Kidney capillary endothelial cell (primary cell): ENCODE results near the gene RRAS.
A peak's percentile ranks its signal among the peaks of the same experiment; 100 is the strongest.

Experiments
- DNase-seq: peaks from one replicate; pipeline ENCODE4 v3.0.0-alpha.2; 2018; ENCODE audit warnings: low spot score

RRAS gene

DNA sequence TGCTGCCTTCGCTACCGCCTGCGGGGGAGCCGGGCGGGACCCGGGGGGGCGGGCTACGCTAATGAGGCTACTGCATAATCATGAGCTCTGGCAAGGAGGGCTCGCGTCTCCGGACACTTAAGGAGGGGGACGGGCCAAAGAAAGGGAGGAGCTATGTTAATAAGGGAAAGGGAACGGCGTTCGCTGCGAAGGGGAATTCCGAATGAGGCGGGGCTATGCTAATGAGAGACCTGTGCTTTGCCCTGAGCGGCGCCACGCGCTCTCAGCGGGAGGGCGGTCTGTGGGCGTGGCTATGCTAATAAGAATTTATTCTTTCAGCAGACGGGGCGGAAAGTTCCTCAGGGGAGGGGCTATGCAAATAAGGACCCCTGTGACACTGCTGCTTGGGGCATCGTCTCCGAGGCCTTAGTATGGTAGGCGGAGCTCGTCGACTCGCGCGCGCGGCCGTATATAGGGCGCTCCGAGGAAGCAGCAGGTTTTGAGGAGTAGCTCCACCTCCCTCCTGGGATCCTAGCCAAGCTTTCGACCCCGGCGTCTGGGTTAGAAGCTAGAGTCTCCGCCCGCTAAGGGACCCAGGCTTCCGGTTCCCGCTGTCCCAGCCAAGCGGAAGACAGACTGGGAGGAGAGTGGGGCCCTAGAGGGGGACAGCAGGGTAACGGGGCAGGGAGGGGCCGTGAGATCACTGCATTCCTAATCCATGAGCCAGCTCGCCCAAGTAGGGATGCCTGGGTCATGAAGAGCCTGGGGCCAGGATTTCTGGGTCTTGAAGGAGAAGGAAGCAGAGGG, at the start of gene RRAS:
TSS of gene RRAS (minus strand) at position 31 of the 786 bp plus-strand sequence. CDS start 45 bp downstream, outside the sequence.
- DNase-seq: peak; percentile 99

DNA sequence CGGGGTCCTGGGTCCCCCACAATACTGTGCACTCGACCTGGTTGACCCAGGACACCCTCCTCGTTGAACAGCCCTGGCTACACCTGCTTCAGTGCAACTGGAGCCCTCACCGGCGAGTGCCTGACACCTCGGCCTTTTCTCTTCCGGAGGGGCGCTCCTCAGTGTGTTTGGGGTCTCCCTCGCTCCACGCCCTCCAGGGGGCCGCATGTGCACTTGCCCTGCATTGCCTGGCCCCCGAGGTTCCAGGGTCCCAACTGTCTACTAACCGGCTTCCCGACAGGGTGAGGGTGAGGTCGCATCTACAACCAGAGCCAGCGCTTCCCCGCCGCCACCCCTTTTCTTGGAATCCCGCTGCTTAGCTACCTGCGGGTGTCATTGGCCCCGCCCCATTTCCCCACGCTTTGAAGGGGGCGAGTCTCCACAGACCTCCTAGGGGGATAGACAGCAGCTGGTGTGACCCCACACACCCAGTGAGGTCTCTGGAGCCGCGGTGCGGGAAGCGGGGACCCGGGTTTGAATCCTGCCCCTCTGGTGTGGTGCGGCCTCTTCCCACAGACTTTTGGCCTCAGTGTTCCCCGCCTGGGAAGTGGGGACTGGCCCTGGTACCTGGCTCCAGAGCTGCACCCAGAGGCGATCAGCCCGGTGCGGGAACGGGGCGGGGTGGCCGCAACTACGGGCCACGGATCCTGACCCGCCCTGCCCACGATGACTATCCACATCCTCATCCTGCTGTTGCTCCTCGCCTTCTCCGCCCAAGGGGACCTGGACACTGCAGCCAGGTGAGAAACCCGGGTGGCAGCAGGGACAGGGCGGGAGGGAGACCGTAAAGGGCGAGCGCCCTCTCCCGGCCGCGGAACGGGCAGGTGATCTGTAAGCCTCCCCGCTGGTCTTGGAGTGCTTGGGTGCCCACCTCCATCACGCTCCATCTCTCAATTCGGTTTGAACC, 49.5 kb upstream of the RRAS start, which contains the start of gene ADM5:
TSS of gene ADM5 (plus strand) at position 462 of the 946 bp plus-strand sequence. CDS start at position 706, 244 bp downstream.
- no peak for DNase-seq

DNA sequence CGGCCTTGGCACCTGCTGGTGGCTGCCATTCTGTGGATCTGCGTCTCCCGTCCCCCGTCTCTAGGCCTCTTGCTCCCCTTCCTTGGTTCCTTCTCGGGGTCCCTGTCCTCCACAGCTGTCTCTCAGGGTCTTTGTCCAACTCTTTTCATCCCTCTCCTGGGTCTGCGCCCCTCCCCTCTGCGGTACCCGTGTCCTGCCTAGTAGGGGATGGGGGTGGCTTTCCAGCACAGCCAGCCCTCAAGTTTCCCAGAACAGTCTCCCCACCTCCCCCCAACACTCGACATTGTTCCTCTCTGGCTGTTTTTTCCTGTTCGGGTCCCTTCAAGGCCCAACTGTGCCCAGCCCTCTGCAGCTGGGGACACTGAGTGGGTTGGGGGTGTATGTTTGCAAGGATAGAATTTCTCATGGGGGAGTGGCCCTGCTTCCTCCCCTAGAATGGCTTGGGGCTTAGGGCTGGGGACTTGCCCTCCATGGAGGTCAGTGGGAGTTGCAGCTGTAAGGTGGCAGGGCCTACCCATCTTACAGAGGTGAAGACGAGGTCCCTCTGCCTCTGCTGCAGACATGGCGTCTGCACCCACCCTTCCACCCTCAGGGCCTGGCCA, 48.7 kb upstream of the RRAS start:
- DNase-seq: no peak

DNA sequence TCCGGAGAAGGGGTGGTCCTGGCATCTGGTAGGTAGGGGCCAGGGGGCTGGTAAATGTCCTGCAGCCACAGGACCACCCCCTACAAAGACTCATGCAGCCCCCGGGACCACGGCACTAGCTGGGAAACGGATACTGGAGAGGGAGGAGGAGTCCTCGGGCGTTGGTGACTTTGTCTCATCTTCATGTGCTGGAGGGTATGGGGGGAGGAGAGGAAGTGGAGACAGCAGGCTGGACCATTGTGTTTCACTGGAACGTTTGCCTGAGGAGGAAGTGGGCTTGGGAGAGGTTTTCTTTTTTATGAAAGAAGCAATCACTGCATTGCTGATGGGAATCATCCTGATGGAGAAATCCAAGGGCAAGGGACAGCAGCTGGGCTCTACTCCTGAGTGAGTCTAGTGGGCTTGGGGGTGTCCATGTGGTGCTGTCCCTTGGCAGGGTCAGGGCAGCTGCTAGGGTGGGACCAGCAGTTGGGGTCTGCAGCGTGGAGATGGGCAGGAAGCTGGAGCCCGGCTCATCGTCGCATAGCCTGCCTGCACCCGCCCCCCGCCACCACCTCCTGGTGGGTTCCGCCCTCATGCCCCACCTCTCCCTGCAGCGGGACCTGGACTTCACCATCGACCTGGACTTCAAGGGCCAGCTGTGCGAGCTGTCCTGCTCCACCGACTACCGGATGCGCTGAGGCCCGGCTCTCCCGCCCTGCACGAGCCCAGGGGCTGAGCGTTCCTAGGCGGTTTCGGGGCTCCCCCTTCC, 47.8 kb upstream of the RRAS start:
- DNase-seq: peak; percentile 86

DNA sequence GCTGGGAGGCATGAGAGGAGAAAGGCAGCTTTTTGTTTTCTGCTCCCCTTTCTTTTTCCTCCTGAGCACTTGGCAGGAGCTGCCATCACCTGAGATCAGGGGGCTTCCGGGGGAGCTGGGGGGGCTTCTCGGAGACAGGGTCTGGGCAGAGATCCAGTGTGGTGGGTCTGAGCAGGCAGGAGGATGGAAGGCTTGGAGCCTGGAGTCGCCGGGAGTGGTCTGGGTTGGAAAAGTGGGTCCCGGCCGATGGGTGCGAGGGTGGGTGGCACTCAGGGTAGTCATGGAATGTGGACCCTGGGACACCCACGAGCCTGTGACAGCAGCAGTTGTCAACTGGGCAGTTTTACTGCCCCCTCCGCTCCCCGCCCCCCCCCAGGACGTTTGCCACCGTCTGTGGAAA, 47.2 kb upstream of the RRAS start:
- no peak for DNase-seq

DNA sequence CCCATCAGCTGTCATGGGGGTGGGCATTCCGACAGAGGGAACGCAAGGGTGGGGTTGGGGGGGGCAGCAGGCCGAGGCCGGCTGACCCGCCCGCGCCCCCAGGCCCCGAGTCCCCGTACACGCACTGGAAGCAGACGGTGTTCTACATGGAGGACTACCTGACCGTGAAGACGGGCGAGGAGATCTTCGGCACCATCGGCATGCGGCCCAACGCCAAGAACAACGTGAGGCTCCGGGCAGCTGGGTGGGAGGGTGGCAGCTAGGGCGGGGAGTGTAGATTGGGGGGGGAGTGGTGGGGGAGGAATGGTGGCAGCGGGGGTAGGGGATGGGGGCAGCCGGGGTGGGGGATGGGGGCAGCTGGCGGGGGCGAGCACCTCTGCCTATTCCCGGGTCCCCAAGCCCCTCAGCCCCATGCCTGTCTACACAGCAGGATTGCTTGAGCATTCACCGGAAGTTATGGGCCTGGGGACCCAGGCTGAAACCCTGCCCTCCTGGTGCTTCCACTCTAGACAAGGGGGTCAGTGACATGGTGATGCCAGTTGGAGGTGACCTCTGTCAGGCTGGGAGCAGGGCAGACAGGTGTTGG, 46.7 kb upstream of the RRAS start:
- DNase-seq: no peak

DNA sequence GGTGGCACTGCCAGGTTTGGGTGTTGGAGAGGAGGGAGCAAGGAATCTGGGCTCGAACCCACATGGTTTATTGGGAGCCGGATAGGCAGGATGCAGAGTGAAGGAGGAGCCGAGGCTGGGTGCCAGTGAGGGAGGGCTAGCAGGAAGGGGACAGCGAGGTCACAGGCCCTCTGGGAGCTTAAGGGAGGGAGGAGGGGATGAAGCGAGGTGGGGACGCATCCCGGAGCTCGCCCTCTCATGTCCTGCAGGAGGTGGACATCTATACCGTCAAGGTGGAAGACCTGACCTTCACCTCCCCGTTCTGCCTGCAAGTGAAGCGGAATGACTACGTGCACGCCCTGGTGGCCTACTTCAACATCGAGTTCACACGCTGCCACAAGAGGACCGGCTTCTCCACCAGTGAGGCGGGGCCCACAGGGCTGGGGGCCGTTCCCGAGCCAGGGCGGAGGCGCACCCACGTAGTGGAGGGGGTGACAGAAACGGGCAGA, 45.9 kb upstream of the RRAS start:
- DNase-seq: no peak

DNA sequence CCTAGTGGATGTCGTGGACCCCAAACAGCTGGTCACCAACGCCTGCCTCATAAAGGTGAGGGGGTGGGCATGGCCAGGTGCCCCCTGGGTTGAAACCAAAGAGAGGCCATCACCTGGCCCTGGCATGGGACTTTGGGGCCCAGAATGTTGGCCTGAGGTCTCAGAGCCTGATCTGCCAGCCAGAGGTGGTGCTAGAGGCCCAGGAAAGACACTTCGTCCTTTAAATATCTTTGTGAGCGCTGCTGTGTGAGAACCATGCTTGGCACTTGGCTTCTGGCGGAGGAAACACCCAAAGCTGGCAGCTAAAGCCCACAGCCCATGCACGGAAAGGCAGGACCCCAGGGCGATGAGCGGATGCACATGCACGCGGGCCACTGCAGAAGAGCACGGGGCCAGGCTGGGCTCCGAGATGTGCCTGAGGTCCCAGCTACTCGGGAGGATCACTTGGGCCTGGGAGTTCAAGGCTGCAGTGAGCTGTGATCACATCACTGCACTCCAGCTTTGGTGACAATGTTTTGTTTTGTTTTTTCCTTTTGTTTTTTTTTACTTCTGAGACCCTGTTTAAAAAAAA, 45.1 kb upstream of the RRAS start:
- DNase-seq: no peak

DNA sequence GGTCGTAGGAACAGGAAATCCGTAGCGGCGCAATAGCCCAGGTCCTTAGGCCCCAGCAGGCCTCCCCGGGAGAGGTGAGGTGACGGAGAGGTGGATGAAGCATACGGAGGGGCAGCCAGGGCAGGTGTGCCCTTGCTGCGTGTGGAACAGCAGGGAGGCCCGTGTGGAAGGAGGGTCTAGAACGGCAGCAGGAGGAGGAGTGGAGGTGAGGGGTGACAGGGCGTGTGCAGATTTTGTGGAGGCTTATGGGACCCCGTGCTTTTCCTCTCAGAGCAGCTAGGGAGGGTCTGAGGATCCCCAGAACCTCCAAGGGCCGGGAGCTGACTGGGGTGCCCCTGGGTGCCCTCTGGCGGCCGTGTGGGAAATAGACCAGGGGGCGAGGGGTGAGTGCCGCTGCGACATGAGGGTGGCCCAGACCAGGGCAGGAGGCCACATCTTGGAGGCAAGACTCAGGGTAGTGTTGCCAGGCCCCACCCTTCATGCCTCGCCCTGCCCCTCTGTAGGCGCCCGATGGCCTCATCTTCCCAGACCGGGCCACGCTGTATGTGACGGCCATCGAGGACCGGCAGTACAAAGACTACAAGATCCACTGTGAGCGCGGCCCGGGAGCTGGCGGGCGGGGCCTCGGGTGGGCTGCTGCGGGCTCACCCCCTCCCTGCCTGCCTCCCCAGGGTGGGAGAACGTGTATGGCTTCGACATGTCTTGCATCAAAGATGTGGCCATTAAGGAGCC, 44.5 kb upstream of the RRAS start:
- DNase-seq: no peak

DNA sequence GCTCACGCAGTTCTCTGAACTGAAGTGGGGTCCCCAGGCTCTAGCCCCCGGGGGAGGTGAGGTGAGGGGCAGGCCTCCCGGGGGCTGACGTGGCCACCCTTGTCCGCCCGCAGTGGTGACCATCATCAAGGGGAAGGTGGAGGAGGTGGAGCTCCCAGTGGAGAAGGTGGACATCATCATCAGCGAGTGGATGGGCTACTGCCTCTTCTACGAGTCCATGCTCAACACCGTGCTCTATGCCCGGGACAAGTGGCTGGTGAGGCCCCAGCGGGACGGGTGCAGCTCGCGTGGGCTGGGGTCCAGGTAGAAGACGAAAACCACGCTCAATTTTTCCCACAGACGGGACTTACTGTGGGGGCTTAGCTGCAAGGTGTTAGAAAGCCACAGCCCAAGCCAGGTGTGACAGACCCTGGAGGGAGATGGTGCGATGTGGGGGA, 43.9 kb upstream of the RRAS start:
- DNase-seq: no peak

DNA sequence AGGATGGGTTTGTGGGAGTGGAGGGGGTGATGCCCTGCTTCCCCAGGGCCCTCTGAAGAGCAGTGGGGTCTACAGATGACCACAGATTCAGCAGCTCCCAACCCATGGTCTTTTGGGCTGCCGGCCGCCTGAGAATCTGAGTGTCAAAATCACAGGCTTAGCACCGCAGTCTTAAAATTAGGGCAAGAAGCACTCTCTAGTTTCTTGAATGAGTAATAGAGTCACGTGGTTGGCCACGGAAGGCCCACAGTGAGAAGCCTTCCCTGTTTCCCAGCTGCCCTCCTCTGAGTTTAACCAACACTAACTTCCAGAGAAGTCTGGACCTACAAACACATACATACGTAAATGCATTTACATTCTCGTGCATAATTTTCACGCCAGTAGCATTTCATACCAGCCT, 42.3 kb upstream of the RRAS start:
- no peak for DNase-seq

DNA sequence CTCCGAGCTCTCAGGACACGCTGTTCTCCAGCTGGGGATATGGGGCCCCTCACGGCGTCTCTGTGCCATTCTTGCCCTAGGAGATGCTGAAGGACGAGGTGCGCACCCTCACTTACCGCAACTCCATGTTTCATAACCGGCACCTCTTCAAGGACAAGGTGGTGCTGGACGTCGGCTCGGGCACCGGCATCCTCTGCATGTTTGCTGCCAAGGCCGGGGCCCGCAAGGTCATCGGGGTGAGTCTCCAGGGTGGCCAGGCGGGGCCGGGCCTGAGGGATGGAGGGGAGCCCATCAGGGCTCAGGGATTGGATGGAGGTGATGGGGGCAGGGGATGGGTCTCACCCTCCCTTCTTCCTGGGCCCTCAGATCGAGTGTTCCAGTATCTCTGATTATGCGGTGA, 41.9 kb upstream of the RRAS start:
- no peak for DNase-seq

DNA sequence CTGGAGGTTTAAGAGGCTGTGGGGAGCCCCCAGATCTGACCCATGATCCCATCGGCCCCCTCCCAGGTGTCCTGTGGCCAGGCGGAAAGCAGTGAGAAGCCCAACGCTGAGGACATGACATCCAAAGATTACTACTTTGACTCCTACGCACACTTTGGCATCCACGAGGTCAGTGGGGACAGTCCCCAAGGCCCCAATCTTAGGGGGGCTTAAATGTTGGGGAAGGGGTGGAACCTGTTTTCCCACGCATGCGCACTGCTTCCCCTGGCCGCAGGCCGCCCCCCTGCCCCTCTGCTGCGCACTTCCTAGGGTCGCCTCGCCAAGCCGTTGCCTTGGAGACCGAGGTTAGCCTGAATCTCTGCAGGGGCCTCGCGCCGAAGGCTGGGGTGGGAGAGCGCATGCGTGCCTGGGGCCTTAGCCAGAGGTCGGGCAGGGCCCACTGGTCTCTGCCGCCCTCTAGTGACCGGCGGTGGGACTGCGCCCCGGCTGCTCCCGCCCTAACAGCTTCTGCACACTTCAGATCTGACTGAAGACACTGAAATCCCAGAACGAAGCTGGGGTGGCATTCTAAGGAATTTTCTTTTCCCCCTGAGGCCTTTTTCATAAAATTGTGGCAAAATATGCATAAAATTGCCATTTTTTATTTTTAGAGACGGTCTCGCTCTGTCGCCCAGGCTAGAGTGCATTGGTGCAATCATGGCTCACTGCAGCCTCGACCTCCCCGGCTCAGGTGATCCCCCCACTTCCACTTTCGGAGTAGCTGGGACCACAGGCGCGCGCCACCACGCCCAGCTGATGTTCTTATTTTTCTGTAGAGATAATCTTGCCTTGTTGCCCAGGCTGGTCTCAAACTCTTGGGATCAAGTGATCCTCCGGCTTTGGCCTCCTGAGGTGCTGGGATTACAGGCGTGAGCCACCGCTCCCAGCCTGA, 40.7 kb upstream of the RRAS start:
- DNase-seq: peak; percentile 84

DNA sequence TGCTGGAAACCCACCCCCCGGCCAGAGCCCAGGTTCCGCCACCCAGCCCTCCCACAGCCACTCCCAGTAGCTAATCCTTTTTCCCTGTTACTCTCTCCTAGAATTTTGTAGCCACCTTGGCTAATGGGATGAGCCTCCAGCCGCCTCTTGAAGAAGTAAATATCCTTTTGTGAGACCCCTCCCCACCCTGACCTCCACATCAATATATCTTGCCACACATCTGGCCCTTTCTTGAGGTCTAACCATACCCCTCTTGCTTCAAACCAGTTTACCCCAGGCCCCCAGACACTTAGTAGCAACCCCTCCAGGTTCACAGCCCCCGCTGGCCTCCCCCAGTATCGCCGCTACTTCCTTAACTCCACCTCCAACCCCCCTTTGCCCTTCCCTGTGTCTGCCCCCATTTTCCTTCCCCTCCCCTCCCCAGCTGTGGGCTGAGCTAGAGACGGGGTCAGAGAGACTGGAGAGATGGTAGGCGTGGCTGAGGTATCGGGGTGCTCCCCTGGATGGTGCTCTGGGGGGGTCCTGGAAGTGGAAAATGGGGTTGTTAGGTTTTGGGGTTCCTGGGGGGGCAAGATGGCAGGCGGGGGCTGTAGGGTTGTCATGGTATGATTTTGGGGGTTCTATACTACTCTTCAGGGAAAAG, 39.9 kb upstream of the RRAS start:
- no peak for DNase-seq

DNA sequence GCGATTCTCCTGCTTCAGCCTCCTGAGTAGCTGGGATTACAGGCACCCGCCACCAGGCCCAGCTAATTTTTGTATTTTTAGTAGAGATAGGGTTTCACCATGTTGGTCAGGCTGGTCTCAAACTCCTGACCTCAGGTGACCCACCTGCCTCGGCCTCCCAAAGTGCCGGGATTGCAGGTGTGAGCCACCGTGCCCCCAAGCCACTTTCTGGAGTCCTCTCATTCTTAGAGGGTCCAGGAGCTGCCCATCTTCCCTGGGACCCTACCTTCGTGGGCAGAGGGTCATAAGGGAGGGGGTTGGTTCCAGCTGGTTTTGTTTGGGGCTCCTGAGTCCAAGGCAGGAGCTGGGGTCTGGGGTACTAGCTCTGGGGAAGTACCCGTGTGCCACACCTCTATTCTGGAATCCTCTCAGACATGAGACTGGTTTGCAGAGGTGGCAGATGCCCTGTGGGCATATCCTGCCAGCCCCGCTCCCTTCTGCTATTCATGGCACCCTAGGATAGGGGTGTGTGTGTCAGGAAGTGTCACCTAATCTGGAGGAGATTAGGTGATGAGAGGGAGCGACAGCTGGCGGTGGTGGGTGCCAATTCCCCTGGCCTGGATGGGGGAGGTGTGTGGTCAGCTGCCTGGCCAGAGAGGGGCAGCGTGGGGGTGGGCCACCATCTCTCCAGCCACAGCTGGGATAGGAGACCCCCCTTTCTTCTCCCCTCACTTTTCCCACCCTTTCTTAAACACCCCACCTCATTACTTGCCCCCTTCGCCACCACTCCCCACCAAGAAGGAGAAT, 39.2 kb upstream of the RRAS start:
- no peak for DNase-seq

DNA sequence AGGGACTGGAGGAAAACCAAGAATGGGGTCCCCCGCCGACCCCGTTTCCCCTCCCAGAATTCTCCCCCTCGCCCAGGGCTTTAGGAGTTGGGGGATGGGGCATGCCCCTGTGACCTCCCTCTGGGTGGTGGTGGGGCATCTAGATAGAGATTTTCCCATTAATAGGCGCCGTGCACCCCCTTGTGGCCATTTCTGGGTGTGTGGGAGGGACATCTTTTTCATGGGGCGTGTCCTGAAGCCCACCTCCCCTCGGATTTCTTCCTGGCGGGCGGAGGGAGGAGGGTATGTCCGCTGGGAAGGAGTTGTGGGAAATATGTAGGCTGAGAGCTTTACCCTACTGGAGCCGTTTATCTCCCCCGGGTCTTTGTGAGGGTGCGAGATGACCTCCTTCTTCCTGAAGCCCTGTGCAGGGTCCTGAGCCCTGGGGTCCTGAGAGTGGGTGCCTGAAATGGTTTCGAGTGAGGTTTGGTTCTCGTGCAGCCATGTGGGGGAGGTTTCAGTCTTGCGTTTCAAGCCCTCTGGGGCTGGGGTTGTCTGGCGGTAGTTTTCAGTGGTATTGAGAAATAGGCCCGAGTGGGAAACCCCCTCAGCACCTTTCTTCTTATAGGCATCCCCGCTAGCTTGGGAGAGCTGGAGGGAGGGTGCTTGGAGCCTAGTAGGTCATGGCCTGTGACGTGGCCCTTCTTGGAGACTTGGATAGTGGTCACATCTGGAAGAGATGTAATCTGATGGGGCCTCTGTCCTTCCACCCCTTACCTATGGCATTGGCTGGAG, 38.1 kb upstream of the RRAS start:
- no peak for DNase-seq
